ENCODE data around the gene PTGS2. TPM values are rescaled to one million over a fixed set of nuclear protein-coding genes. Genes with fewer than 3 reads are reported as not detected.
A peak's percentile ranks its signal among the peaks of the same experiment; 100 is the strongest.

The PTGS2 gene
- total RNA-seq (2014; rRNA removed; shearing (Covaris generic)) (not detected in 2 replicates), total RNA-seq (2022) (not detected in 2 replicates), Bru-seq, nascent RNA (percentile 18 among the genes with signal in this experiment), BruChase-seq, experiment 1, labeled RNA remaining after a 6-hour chase (not detected), BruChase-seq, experiment 2, labeled RNA remaining after a 2-hour chase (percentile 14 among the genes with signal in this experiment)
- long read RNA-seq, result 0 reads

DNA sequence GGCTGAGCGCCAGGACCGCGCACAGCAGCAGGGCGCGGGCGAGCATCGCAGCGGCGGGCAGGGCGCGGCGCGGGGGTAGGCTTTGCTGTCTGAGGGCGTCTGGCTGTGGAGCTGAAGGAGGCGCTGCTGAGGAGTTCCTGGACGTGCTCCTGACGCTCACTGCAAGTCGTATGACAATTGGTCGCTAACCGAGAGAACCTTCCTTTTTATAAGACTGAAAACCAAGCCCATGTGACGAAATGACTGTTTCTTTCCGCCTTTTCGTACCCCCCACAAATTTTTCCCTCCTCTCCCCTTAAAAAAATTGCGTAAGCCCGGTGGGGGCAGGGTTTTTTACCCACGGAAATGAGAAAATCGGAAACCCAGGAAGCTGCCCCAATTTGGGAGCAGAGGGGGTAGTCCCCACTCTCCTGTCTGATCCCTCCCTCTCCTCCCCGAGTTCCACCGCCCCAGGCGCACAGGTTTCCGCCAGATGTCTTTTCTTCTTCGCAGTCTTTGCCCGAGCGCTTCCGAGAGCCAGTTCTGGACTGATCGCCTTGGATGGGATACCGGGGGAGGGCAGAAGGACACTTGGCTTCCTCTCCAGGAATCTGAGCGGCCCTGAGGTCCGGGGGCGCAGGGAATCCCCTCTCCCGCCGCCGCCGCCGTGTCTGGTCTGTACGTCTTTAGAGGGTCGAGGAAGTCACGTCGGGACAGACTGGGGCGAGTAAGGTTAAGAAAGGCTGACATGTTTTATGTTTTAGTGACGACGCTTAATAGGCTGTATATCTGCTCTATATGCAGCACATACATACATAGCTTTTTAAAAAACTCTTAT, at the start of gene PTGS2:
PTGS2 (minus strand) TSS at position 179 of the 817 bp plus-strand sequence; CDS start at position 46, 133 bp downstream.
- TF ChIP-seq, protein P1, sequence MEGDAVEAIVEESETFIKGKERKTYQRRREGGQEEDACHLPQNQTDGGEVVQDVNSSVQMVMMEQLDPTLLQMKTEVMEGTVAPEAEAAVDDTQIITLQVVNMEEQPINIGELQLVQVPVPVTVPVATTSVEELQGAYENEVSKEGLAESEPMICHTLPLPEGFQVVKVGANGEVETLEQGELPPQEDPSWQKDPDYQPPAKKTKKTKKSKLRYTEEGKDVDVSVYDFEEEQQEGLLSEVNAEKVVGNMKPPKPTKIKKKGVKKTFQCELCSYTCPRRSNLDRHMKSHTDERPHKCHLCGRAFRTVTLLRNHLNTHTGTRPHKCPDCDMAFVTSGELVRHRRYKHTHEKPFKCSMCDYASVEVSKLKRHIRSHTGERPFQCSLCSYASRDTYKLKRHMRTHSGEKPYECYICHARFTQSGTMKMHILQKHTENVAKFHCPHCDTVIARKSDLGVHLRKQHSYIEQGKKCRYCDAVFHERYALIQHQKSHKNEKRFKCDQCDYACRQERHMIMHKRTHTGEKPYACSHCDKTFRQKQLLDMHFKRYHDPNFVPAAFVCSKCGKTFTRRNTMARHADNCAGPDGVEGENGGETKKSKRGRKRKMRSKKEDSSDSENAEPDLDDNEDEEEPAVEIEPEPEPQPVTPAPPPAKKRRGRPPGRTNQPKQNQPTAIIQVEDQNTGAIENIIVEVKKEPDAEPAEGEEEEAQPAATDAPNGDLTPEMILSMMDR (conservative IDR thresholded peaks at IDR 0.05; ENCODE audit: low read length), result no peak
- TF ChIP-seq EZH2phosphoT487 (IDR thresholded peaks at IDR 0.05; ENCODE audit: borderline replicate concordance, low read depth, low read length), result no peak
- Histone ChIP-seq H3K27ac (ENCODE audit: low read depth, low read length, poor library complexity, severe bottlenecking) (no peak within 1 kb of the TSS), H2AFZ (ENCODE audit: low read length) (no peak within 1 kb of the TSS), H3K9me2 (ENCODE audit: insufficient read depth, low read length) (no peaks in the 10 kb centered on the region), H4K20me1 (ENCODE audit: insufficient read depth, low read length) (no peaks in the 10 kb centered on the region), H3K36me3 (ENCODE audit: insufficient read depth, low read length) (no peaks in the 10 kb centered on the region), H3K4me1 (ENCODE audit: insufficient read depth, low read length, poor library complexity, severe bottlenecking) (no peaks in the 10 kb centered on the region), H3K4me3 (ENCODE audit: low read depth, low read length, poor library complexity, severe bottlenecking) (no peak within 1 kb of the TSS), H3K9me3 (ENCODE audit: low read length) (no peaks in the 10 kb centered on the region), H3K4me2 (ENCODE audit: low read length) (no peak within 1 kb of the TSS), H3K79me2 (ENCODE audit: insufficient read depth, low read depth, low read length) (no peaks in the 10 kb centered on the region)
- BruUV-seq (replicated peaks), result no TSS peak
- DNase-seq (ENCODE audit: low spot score), result no peak
- CTCF ChIA-PET (ENCODE audit: unreplicated experiment), result no interaction called here
- POLR2A ChIA-PET, result no interaction called here
- intact Hi-C loops (cut with micrococcal nuclease; ENCODE audit: unreplicated experiment), result no loop called here

DNA sequence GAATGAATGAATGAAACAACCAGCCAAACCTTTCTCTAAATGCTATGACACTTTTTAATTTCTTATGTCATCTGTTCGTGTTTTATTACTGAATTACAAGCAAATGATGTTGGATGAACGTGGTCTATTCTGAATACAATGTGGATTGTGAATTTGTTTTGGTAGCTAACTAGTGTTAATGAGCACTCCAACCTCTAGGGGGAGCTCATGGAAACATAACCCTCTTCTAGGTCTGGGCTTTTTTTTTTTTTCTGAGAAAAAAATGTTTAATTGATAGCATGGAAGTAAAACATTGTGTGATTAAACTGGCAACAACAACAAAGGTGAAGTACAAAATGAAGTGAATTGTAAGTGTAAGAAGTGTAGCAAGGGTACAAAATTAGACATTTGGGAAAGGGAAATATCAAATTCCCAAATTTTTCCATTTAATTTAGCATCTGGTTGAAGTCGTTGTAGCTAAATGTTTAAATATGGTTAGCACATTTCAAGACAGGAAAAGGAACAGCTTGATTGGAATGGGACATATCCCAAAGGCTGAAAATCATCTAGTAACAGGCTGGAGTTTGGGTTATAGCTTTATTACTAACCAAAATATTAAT, 42.6 kb upstream of the PTGS2 start:
- no peaks in the 10 kb centered on the region for H3K9me3 ChIP-seq (ENCODE audit: low read length)
- no peaks in the 10 kb centered on the region for H4K20me1 ChIP-seq (ENCODE audit: insufficient read depth, low read length)
- H3K4me2 ChIP-seq (ENCODE audit: low read length), result no peak overlapping the region
- TF ChIP-seq EZH2phosphoT487 (IDR thresholded peaks at IDR 0.05; ENCODE audit: borderline replicate concordance, low read depth, low read length), result no peak
- TF ChIP-seq, protein P1 (conservative IDR thresholded peaks at IDR 0.05; ENCODE audit: low read length), result peak; percentile 88
- BruUV-seq (replicated peaks), result no TSS peak
- H3K36me3 ChIP-seq (ENCODE audit: insufficient read depth, low read length), result no peaks in the 10 kb centered on the region
- H3K9me2 ChIP-seq (ENCODE audit: insufficient read depth, low read length), result no peaks in the 10 kb centered on the region
- H3K4me3 ChIP-seq (ENCODE audit: low read depth, low read length, poor library complexity, severe bottlenecking), result no peak overlapping the region
- CTCF ChIA-PET (ENCODE audit: unreplicated experiment), result no interaction called here
- H2AFZ ChIP-seq (ENCODE audit: low read length), result no peak overlapping the region
- H3K4me1 ChIP-seq (ENCODE audit: insufficient read depth, low read length, poor library complexity, severe bottlenecking), result no peaks in the 10 kb centered on the region
- H3K27ac ChIP-seq (ENCODE audit: low read depth, low read length, poor library complexity, severe bottlenecking), result no peak overlapping the region
- intact Hi-C loops (cut with micrococcal nuclease; ENCODE audit: unreplicated experiment), result loop anchor here (10.0 kb wide), 1 partner anchor 262 kb away; no protein-coding TSS in a partner anchor
- DNase-seq (ENCODE audit: low spot score), result peak; percentile 57
- POLR2A ChIA-PET, result interaction anchor here (0.6 to 0.9 kb wide), 7 partner anchors 20 to 269 kb away, joined by 3 to 4 read pairs (median 3); no protein-coding TSS in a partner anchor
- no peaks in the 10 kb centered on the region for H3K79me2 ChIP-seq (ENCODE audit: insufficient read depth, low read depth, low read length)
